PC-3 (cell line): ENCODE results near the gene DNPEP.

Experiments
- CTCF ChIP-seq: fragments of 300-600 bp; sonication (generic); conservative IDR thresholded peaks from 2 replicates; pipeline ENCODE4 v1.5.1; 2017; ENCODE audit warnings: antibody characterized with exemption, low read depth, mild to moderate bottlenecking, low read length
- EZH2 ChIP-seq: fragments of 300-600 bp; sonication (generic); IDR thresholded peaks from one replicate; pipeline ENCODE4 v1.6.1; 2017; ENCODE audit warnings: antibody characterized with exemption, mild to moderate bottlenecking, low read length; ENCODE audit not compliant: unreplicated experiment
- EZH2phosphoT487 ChIP-seq: fragments of 300-600 bp; sonication (generic); IDR thresholded peaks from 2 replicates; pipeline ENCODE4 v1.6.1; 2018; ENCODE audit warnings: mild to moderate bottlenecking, antibody characterized with exemption, low read length, borderline replicate concordance

- no peak for TF ChIP-seq EZH2
- no peak for TF ChIP-seq CTCF
- no peak for TF ChIP-seq EZH2phosphoT487
These were observed 17.2 kb upstream of the DNPEP start for GRCh38 chr2:219404954-219405353.
